Measurements from ENCODE around the gene DBT.
"Not testable (repeated sequence)": the region's sequence is repeated elsewhere in the genome, so short reads cannot be mapped to it uniquely, and the experiment has no call there.

DBT gene

DNA sequence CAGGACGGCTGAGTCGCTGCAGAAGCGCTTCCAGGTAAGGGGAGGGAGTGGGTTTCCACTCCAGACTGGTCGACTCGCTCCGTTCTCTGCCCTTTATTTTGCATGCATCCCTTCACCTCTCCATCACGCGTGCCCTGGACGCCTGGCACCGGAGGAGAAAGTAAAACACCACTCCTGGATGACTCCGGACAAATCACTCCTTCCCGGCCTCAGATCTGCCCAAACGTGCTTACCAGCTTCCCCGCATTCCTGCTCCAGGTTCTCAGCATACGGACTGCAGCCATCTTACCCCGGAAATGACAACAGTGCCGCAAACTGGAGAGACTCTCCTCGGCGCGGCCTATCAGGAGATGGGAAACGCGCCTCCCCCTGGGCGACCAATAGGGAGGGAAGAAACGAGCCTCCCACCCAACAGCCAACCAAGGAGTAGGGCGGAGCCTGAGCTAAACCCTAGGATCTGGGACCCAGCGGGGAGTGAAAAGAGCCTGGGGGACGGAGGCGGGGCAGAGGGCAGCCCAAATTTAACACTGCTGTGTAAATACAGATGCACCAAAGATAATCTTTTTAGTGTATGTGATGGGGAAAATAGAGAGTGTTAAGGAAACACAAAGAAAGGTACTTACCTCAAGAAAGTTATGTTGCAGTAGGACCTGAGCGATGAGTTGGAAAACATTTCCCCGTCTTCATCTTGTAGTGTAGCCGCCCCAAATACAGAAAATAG, at the start of gene DBT:
Gene DBT (minus strand): TSS at position 298 of the 721 bp plus-strand sequence. CDS start 14 bp downstream, at position 284.
- DNase-seq = peak; percentile 99

DNA sequence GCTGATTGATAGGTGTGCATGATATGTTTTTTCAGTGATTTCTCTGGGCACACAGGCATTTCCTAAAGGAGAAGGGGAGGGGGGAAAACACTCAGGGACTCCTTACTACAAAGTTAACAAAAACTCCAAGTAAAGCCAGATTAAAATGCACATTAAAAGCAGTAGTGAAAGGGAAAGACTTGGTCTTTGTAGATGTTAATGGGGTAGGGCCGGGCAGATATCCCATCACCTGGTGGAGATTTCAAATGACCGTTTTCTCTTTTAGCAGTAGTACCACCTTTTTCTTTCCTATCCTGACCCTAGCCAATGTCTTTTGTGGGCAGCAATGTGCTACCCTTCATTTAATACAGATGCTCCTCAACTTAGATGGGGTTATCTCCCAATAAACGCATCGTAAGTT, 48.9 kb upstream of the DBT start:
- DNase-seq = no peak

DNA sequence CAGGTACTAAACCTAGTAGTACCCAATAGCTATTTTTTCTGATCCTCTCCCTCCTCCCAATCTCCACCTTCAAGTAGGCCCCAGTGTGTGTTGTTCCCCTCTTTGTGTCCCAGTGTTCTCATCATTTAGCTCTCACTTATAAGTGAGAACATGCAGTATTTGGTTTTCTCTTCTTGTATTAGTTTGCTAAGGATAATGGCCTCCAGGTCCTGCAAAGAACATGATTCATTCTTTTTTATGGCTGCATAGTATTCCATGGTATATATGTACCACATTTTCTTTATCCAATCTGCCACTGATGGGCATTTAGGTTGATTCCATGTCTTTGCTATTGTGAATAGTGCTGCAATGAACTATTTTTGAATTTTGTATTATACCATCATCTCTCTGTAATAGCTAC, 47.4 kb upstream of the DBT start:
- not testable (repeated sequence) for DNase-seq

DNA sequence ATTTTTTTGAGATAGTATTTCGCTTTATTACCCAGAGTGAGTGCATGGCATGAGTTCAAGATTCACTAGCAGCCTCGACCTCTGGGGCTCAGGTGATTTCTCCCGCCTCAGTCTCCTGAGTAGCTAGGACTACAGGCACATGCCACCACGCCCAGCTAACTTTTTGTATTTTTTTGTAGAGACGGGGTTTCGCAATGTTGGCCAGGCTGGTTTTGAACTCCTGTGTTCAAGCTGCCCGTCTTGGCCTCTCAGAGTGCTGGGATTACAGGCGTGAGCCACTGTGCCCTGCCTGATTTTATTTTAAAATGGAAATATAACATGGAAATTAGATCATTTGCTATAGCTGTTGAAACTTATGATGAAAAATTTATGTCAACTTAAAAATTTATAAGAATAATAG, 46.5 kb upstream of the DBT start:
- no peak for DNase-seq

DNA sequence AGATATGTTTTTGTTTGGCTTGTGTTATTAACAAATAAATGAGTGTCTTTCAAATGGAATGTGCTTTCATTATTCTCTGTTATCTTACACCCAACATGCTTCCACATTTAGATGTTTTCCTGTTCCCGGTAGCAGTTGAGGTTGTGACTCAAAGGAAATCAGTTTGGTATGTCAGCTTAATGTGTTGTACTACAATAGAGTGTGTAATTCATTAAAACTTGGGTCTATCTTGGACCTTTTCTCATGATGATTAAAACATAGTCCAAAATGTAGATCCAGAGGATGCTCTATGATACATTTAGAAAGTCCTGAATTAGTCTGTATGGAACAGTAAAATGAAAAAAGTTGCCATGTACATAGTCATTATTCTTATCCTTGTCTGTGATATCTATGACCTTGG, 43.1 kb upstream of the DBT start:
- no peak for DNase-seq

- no peak for DNase-seq
Measured at GRCh38 chr1:100290291-100290690, 40.7 kb upstream of the DBT start.

- DNase-seq = no peak
Measured at GRCh38 chr1:100287162-100287561, 37.5 kb upstream of the DBT start.

GRCh38 chr1:100284591-100284990, 35.0 kb upstream of the DBT start:
- no peak for DNase-seq

- DNase-seq = no peak
Measured at GRCh38 chr1:100279954-100280682, 30.5 kb upstream of the DBT start.

DNA sequence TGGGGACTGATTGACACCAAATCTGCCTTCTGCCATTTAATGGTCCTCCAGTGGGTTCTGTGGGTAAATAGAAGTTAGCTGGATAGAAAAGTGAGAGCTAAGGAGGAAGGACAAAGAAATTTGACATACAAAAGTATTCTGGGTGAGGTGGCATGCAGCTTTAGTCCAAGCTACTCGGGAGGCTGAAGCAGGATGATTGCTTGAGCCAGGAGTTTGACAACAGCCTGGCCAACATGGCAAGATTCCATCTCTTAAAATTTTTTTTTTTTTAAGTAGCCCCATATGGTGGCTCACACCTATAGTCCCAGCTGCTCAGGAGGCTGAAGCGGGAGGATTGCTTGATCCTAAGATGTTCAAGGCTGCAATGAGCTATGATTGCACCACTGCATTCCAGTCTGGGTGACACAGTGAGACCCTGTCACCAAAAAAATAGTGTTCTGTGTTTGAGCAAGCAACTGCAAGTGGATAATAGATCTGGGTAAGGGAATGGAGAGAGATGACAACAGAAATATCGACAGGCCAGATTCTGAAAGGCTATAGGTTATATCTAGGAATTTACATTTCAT, 29.8 kb upstream of the DBT start:
- no peak for DNase-seq

- no peak for DNase-seq
Measured at GRCh38 chr1:100277866-100278265, 28.2 kb upstream of the DBT start.

DNA sequence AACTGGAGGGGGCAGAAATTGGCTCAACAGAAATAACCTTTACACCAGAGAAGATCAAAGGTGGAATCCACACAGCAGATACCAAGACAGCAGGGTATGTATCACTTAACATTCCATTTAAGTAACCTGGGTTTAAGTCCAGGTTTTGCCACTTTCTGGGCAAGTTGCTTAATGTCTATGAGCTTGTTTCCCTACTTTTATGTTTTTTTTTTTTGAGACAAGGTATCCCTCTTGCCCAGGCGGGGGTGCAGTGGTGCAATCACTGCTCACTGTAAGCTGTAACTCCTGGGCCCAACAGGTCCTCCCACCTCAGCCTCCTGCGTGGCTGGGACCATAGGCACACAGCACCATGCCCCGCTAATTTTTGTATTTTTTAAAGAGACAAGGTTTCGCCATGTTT, 18.6 kb upstream of the DBT start:
- no peak for DNase-seq

DNA sequence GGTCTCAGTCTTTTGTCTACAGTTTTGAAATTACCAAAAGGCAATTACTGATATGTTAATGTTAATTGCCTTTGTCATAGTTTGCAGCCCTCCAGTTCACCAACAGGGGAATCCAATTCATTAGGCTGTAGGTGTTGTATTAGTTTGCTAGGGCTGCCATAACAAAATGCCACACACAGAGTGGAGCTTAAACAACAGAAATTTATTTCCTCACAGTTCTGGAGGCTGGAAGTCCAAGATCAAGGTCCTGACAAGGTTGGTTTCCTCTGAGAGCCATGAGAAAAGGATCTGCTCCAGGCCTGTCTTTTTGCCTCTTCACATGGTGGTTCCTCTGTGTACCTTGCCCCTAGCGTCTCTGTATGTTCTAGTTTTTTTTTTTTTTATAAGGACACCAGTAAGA, 17.6 kb upstream of the DBT start:
- no peak for DNase-seq

DNA sequence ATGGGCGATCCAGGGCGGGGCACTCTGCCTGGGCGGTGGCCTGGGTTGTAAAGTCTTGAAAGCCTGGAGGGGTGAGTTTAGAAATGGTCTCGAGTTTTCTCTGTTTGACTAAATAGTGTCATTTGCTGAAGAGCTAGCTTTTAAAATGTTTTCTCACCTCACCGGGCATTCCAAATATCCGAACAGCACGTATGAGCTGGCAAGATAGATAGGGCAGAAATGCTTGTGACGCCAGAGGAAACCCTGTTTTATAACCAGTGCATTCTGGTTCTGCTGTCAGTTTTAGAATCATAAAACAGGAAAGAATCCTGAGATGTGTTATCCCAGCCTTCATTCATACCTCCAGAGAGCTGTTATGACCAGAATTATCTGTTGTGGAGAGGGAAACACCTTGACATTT, 17.1 kb upstream of the DBT start:
- DNase-seq = no peak

DNA sequence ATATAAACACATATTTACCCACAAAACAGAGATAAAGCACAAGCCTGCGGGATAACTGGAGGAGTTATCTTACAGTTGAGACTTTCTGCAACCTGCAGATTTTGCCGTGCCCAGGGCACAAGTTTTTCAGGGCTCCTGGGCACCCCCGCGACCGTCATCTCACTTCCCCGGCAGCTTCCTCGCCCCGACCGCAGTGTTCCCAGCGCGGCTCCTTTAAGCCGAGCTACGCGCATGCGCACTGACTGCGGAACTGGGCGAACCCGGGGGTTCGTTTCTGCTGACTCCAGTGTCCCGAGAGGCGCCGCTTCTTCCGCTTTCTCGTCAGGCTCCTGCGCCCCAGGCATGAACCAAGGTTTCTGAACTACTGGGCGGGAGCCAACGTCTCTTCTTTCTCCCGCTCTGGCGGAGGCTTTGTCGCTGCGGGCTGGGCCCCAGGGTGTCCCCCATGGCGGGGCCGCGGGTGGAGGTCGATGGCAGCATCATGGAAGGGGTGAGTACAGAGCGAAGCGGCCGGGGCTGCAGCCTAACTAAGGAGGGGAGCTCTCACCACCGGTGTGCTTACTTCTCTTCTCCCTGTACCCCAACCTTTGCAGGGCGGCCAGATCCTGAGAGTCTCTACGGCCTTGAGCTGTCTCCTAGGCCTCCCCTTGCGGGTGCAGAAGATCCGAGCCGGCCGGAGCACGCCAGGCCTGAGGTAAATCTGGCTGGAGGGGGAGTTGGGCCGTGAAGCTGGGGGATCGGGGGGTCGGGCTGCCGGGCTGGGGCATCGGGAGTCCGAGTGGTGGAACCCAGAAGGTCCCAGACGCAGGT, 16.5 kb upstream of the DBT start, which contains the start of gene RTCA:
Gene RTCA (plus strand): TSS at position 286 of the 810 bp plus-strand sequence. CDS start 160 bp downstream, at position 446.
- peak; percentile 95 for DNase-seq

DNA sequence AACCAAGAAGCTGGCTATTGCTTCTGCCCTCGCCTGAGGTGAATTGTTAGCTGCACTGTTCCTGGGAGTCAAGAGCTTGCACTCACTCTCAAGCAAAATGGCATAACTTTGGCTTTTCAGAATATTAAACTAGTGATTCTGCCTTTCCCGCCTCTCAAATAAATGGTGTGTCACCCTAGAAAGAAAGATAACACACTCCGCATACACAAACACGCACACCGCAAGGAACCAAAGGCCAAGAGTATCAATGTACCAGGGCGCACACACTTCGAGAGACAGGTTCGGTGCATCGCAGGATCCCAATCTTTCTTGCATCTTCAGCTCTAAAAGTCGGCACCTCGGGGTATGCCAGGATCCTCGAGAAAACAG, 15.9 kb upstream of the DBT start:
- no peak for DNase-seq

DNA sequence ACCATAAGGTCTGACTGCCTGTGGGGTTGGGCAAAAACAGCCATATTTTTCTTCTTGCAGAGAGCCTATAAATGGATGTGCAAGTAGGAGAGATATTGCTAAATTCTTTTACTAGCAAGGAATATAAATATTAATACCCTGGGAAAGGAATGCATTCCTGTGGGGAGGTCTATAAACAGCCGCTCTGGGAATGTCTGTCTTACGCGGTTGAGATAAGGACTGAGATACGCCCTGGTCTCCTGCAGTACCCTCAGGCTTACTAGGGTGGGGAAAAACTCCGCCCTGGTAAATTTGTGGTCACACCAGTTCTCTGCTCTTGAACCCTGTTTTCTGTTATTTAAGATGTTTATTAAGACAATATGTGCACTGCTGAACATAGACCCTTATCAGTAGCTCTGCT, 14.4 kb upstream of the DBT start:
- DNase-seq = not testable (repeated sequence)

DNA sequence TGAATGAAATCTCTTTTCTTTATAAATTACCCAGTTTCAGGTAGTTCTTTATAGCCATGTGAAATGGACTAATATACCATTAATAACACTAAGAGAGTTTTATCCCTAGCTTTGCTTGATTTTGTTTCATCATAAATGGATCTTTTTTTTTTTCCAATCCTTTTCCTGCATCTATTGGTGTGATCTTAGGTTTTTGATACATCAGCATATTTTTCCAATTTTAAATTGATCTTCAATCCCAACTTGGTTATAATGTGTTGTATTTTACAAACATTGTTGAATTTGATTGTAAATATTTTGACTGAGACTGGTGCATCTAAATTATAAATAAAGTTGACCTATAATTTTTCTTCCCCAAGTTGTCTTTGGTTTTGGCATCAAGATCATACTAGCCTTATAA, 12.1 kb upstream of the DBT start:
- no peak for DNase-seq

- not testable (repeated sequence) for DNase-seq
Measured at GRCh38 chr1:100258427-100258826, 8.8 kb upstream of the DBT start.

GRCh38 chr1:100256273-100256672, 6.6 kb upstream of the DBT start:
- DNase-seq = not testable (repeated sequence)

- no peak for DNase-seq
Measured at GRCh38 chr1:100253552-100253951, 3.9 kb upstream of the DBT start.

GRCh38 chr1:100252901-100253300, 3.3 kb upstream of the DBT start:
- no peak for DNase-seq

DNA sequence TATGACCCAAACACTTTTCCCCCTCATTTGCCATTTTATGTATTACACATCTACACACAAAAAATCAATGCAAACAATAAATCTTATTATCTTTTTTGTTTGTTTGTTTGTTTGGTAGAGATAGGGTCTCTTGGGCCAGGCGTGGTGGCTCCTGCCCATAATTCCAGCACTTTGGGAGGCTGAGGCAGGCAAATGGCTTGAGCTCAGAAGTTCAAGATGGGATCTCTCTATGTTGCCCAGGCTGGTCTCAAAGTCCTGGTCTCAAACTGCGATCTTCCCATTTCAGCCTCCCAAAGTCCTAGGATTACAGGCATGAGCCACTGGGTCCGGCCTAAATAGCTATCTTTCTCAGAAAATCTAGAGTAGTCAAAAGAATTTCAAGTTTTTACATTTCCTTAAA, 1.2 kb upstream of the DBT start:
- DNase-seq = no peak
